Measurements from ENCODE around the gene HCFC1. TPM values are rescaled to one million over a fixed set of nuclear protein-coding genes. Genes with fewer than 3 reads are reported as not detected.

HCFC1 gene
- polyA plus RNA-seq, 3 donors, result 1.9 to 21.8 (median 3.8) TPM

DNA sequence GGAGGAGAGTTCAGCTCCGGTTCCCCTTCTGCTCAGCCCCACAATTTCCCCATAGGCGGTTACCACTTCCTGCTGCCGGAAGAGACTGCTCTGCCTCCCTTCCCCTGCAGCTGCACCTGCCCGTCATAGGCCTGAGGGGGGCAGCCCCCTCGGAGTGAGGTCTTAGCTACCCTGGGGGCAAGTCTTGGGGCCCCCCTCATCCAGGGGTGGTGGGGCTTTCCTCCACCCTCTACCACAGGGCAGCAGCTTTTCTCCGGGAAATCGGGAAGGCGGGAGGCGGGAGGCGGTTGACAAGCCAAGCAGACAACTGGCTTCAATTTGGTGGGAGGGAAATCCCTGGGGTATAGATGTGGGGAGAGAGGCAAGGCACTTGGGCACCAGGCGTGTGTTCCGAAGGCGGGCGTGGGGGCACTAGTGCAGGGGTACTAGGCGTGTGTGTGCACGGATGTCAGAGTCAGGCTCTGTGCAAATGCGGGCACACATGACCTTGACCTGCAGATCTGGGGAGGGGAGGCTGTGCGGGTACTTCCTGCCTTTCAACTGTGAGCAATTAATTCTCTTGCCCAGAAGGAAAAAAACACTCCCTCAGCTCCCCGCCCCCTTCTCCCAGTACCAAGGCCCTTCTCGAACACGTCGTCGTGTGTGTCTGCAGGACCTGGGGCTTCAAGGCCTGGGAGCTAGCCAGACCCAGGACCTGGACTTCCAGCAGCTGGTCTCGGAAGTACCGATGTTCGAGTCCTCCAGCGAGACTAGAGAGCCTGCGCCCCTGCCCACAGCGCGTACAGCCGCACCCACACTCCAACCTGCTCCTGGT, 44.6 kb downstream of the HCFC1 start:
- 0% methylated on average over 13 of the region's 31 CpGs for WGBS (ENCODE audit: insufficient coverage)
- Histone ChIP-seq H3K79me2 (ENCODE audit: insufficient read depth, low read length) (peaks cover 62% of the 10 kb centered on the region), H3K27me3 (ENCODE audit: control insufficient read depth in 2 of 2, insufficient read depth in 2 of 2, low read length in 2 of 2) (no peaks in the 10 kb centered on the region), H3K9ac (ENCODE audit: insufficient read depth, low read length, poor library complexity, severe bottlenecking) (peak overlapping the region; percentile 82), H3K4me1 (ENCODE audit: control insufficient read depth in 1 of 2, insufficient read depth in 2 of 2, low read length in 2 of 2) (peaks cover 59 to 85% of the 10 kb centered on the region in 2 donors), H3K27ac (ENCODE audit: low read depth in 1 of 2, low read length in 2 of 2) (peak overlapping the region; percentile 94 to 99), H3K4me3 (replicated peaks in 1 of 3; ENCODE audit: low read depth in 2 of 3, low read length in 3 of 3) (peak overlapping the region; percentile 44 to 90 (median 89)), H3K9me3 (replicated peaks in 1 of 2; ENCODE audit: control insufficient read depth in 1 of 2, insufficient read depth in 1 of 2, low read length in 2 of 2) (no peaks in the 10 kb centered on the region), H3K4me2 (replicated peaks; ENCODE audit: extremely low read depth, low read length, poor library complexity, severe bottlenecking) (peak overlapping the region; percentile 97), H3K36me3 (replicated peaks in 1 of 2; ENCODE audit: control insufficient read depth in 1 of 2, insufficient read depth in 2 of 2, low read length in 2 of 2) (peaks cover 26% of the 10 kb centered on the region in 2 donors), H4K20me1 (ENCODE audit: insufficient read depth, low read length) (peaks cover 92% of the 10 kb centered on the region), H2AFZ (ENCODE audit: insufficient read depth, low read depth, low read length, poor library complexity, severe bottlenecking) (peak overlapping the region; percentile 52)
- intact Hi-C loops (cut with micrococcal nuclease), result loop anchor here (5.0 to 10.0 kb wide), 4 partner anchors 132 to 205 kb away; partner anchors contain the start of genes IDH3G (in 2 of the 2), SSR4 (in 2 of the 2), ABCD1 (in 1 of the 2) and BCAP31 (in 1 of the 2)
- TF ChIP-seq, protein P1, sequence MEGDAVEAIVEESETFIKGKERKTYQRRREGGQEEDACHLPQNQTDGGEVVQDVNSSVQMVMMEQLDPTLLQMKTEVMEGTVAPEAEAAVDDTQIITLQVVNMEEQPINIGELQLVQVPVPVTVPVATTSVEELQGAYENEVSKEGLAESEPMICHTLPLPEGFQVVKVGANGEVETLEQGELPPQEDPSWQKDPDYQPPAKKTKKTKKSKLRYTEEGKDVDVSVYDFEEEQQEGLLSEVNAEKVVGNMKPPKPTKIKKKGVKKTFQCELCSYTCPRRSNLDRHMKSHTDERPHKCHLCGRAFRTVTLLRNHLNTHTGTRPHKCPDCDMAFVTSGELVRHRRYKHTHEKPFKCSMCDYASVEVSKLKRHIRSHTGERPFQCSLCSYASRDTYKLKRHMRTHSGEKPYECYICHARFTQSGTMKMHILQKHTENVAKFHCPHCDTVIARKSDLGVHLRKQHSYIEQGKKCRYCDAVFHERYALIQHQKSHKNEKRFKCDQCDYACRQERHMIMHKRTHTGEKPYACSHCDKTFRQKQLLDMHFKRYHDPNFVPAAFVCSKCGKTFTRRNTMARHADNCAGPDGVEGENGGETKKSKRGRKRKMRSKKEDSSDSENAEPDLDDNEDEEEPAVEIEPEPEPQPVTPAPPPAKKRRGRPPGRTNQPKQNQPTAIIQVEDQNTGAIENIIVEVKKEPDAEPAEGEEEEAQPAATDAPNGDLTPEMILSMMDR (IDR thresholded peaks at IDR 0.05), result no peak
- Mint-ChIP-seq H3K4me1 (peaks cover 35% of the 10 kb centered on the region), H3K27me3 (ENCODE audit: low read depth in 3 of 3) (peaks cover 0 to 33% (median 2%) of the 10 kb centered on the region in 3 donors), H3K9me3 (peaks cover 0 to 17% (median 6%) of the 10 kb centered on the region in 7 donors), H3K4me3 (peak overlapping the region; percentile 83 to 90), H3K36me3 (peaks cover 15 to 38% of the 10 kb centered on the region in 2 donors), H3K27ac (peak overlapping the region; percentile 93 to 99 (median 98))
- DNase-seq, result peak; percentile 82 to 88 (median 84)

DNA sequence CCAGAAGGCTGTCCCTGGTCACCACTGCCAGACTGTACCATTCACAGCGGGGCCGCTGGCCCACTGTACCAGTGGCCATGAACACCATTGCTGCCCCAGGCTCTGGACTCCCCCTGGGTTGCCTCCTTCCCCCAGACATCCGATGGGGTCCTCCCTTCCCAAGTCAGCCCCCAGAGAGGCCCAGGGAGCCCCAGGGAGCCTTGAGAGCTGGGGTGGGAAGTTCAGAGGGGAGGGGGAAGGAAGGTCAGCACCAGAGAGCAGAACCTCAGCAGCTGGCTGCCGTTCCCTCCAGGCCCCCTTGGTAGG, 45.1 kb downstream of the HCFC1 start:
- peaks cover 37% of the 10 kb centered on the region for H3K4me1 Mint-ChIP-seq
- H3K79me2 ChIP-seq (ENCODE audit: insufficient read depth, low read length), result peaks cover 63% of the 10 kb centered on the region
- H4K20me1 ChIP-seq (ENCODE audit: insufficient read depth, low read length), result peaks cover 92% of the 10 kb centered on the region
- peak overlapping the region; percentile 93 to 99 (median 98) for H3K27ac Mint-ChIP-seq
- TF ChIP-seq, protein P1 (IDR thresholded peaks at IDR 0.05), result no peak
- peak overlapping the region; percentile 94 to 99 for H3K27ac ChIP-seq (ENCODE audit: low read depth in 1 of 2, low read length in 2 of 2)
- no peaks in the 10 kb centered on the region for H3K27me3 ChIP-seq (ENCODE audit: control insufficient read depth in 2 of 2, insufficient read depth in 2 of 2, low read length in 2 of 2)
- no peaks in the 10 kb centered on the region for H3K9me3 ChIP-seq (replicated peaks in 1 of 2; ENCODE audit: control insufficient read depth in 1 of 2, insufficient read depth in 1 of 2, low read length in 2 of 2)
- H3K4me3 ChIP-seq (replicated peaks in 1 of 3; ENCODE audit: low read depth in 2 of 3, low read length in 3 of 3), result peak overlapping the region; percentile 44 to 90 (median 89)
- H3K4me3 Mint-ChIP-seq, result peak overlapping the region; percentile 83 to 85
- H3K4me1 ChIP-seq (ENCODE audit: control insufficient read depth in 1 of 2, insufficient read depth in 2 of 2, low read length in 2 of 2), result peaks cover 62 to 91% of the 10 kb centered on the region in 2 donors
- peaks cover 12 to 32% of the 10 kb centered on the region in 2 donors for H3K36me3 Mint-ChIP-seq
- intact Hi-C loops (cut with micrococcal nuclease), result loop anchor here (5.0 to 10.0 kb wide), 4 partner anchors 132 to 204 kb away; partner anchors contain the start of genes IDH3G (in 2 of the 2), SSR4 (in 2 of the 2), ABCD1 (in 1 of the 2) and BCAP31 (in 1 of the 2)
- no peak for DNase-seq
- H3K27me3 Mint-ChIP-seq (ENCODE audit: low read depth in 3 of 3), result peaks cover 0 to 34% (median under 1%) of the 10 kb centered on the region in 3 donors
- no CpG with 5 or more reads among the region's 4 CpGs for WGBS (ENCODE audit: insufficient coverage)
- H3K9me3 Mint-ChIP-seq, result peaks cover 0 to 17% (median 6%) of the 10 kb centered on the region in 7 donors
- peak overlapping the region; percentile 97 for H3K4me2 ChIP-seq (replicated peaks; ENCODE audit: extremely low read depth, low read length, poor library complexity, severe bottlenecking)
- H2AFZ ChIP-seq (ENCODE audit: insufficient read depth, low read depth, low read length, poor library complexity, severe bottlenecking), result peak overlapping the region; percentile 52
- peak overlapping the region; percentile 66 for H3K9ac ChIP-seq (ENCODE audit: insufficient read depth, low read length, poor library complexity, severe bottlenecking)
- H3K36me3 ChIP-seq (replicated peaks in 1 of 2; ENCODE audit: control insufficient read depth in 1 of 2, insufficient read depth in 2 of 2, low read length in 2 of 2), result peaks cover 20 to 21% of the 10 kb centered on the region in 2 donors

Measured in CD14-positive monocyte (primary cell).